HEK293 (cell line): ENCODE measurements around the gene PROKR2.

ENCODE experiments used
- CTCF ChIA-PET: fragments of 350-600 bp; formaldehyde crosslinking; extraction: SDS; loops from one replicate; lab custom pipeline; 2021; ENCODE audit warnings: antibody characterized with exemption; lab: Yijun Ruan, JAX
- POLR2A ChIA-PET: fragments of 300-600 bp; formaldehyde crosslinking; extraction: SDS; loops from one replicate; lab custom pipeline; 2020; ENCODE audit warnings: antibody characterized with exemption, inconsistent platforms; lab: Yijun Ruan, JAX
- H3K27ac ChIP-seq: fragments of 200-500 bp; sonication (Bioruptor generic); 2 replicates; pipeline ENCODE4 v1.5.1; 2014; ENCODE audit warnings: low read depth, low read length, control low read depth, inconsistent platforms; ENCODE audit errors: extremely low read depth
- H3K36me3 ChIP-seq, 2 experiments: fragments of 200-500 bp in 1 of 2; sonication (Bioruptor generic) in 1 of 2; 1 replicate in 1 of 2; 2 replicates in 1 of 2; pipeline ENCODE4 v1.5.1; 2014 to 2017; ENCODE audit warnings: inconsistent platforms in 2 of 2, low read length in 2 of 2; ENCODE audit not compliant: control insufficient read depth in 2 of 2, insufficient read depth in 1 of 2
- H3K4me1 ChIP-seq: fragments of 200-500 bp; sonication (Bioruptor generic); 2 replicates; pipeline ENCODE4 v1.5.1; 2014; ENCODE audit warnings: mild to moderate bottlenecking, low read length, inconsistent platforms; ENCODE audit not compliant: control insufficient read depth, insufficient read depth
- H3K4me3 ChIP-seq: 2 replicates; pipeline ENCODE4 v1.5.1; 2011; ENCODE audit warnings: low read depth, mild to moderate bottlenecking, control low read depth, low read length, moderate library complexity
- H3K9me3 ChIP-seq: fragments of 200-500 bp; sonication (Bioruptor generic); 2 replicates; pipeline ENCODE4 v1.5.1; 2014; ENCODE audit warnings: low read depth, low read length, inconsistent platforms; ENCODE audit not compliant: control insufficient read depth, insufficient read depth
- ELK4 ChIP-seq: IDR thresholded peaks from 2 replicates; pipeline ENCODE4 v1.6.1; 2011; ENCODE audit warnings: mild to moderate bottlenecking, low read depth, low read length, borderline replicate concordance
- KLF16 ChIP-seq: fragments of 450-650 bp; formaldehyde crosslinking; IDR thresholded peaks from 2 replicates; pipeline ENCODE4 v1.5.1; 2017; ENCODE audit warnings: missing biosample characterization, missing genetic modification characterization
- SP3 ChIP-seq: fragments of 450-650 bp; formaldehyde crosslinking; IDR thresholded peaks from 2 replicates; pipeline ENCODE4 v1.5.1; 2016; ENCODE audit warnings: missing biosample characterization, missing genetic modification characterization
- WT1 ChIP-seq: fragments of 450-650 bp; formaldehyde crosslinking; IDR thresholded peaks from 2 replicates; pipeline ENCODE4 v1.5.1; 2016; ENCODE audit warnings: missing biosample characterization, missing genetic modification characterization
- ZBTB11 ChIP-seq: fragments of 450-650 bp; formaldehyde crosslinking; conservative IDR thresholded peaks from 2 replicates; pipeline ENCODE4 v1.5.1; 2016; ENCODE audit warnings: low read depth, missing biosample characterization, missing genetic modification characterization
- ZNF18 ChIP-seq: fragments of 450-650 bp; formaldehyde crosslinking; IDR thresholded peaks from 2 replicates; pipeline ENCODE4 v1.5.1; 2016; ENCODE audit warnings: missing biosample characterization, missing genetic modification characterization
- ZNF184 ChIP-seq: fragments of 450-650 bp; IDR thresholded peaks from 2 replicates; pipeline ENCODE4 v1.5.1; 2018; ENCODE audit warnings: missing biosample characterization, mild to moderate bottlenecking, missing genetic modification characterization
- ZNF248 ChIP-seq: fragments of 450-650 bp; formaldehyde crosslinking; IDR thresholded peaks from 2 replicates; pipeline ENCODE4 v1.5.1; 2017; ENCODE audit warnings: missing biosample characterization, missing genetic modification characterization
- ZNF302 ChIP-seq: fragments of 450-650 bp; formaldehyde crosslinking; IDR thresholded peaks from 2 replicates; pipeline ENCODE4 v1.5.1; 2016; ENCODE audit warnings: missing biosample characterization, missing genetic modification characterization, low read depth
- ZNF423 ChIP-seq: fragments of 450-650 bp; formaldehyde crosslinking; IDR thresholded peaks from 2 replicates; pipeline ENCODE4 v1.5.1; 2016; ENCODE audit warnings: missing biosample characterization, missing genetic modification characterization
- ZNF433 ChIP-seq: fragments of 450-650 bp; formaldehyde crosslinking; IDR thresholded peaks from 2 replicates; pipeline ENCODE4 v1.5.1; 2016; ENCODE audit warnings: missing biosample characterization, missing genetic modification characterization, low read depth
- ZNF518A ChIP-seq: fragments of 450-650 bp; formaldehyde crosslinking; conservative IDR thresholded peaks from 2 replicates; pipeline ENCODE4 v1.5.1; 2016; ENCODE audit warnings: low read depth, missing biosample characterization, missing genetic modification characterization
- ZNF654 ChIP-seq: fragments of 450-650 bp; formaldehyde crosslinking; IDR thresholded peaks from 2 replicates; pipeline ENCODE4 v1.5.1; 2016; ENCODE audit warnings: low read depth, missing biosample characterization, missing genetic modification characterization
- ZNF701 ChIP-seq: fragments of 450-650 bp; formaldehyde crosslinking; IDR thresholded peaks from 2 replicates; pipeline ENCODE4 v1.5.1; 2016; ENCODE audit warnings: missing biosample characterization, missing genetic modification characterization
- ZNF707 ChIP-seq: fragments of 450-650 bp; formaldehyde crosslinking; IDR thresholded peaks from 2 replicates; pipeline ENCODE4 v1.5.1; 2016; ENCODE audit warnings: missing biosample characterization, missing genetic modification characterization
- ZNF768 ChIP-seq: fragments of 450-650 bp; formaldehyde crosslinking; IDR thresholded peaks from 2 replicates; pipeline ENCODE4 v1.5.1; 2018; ENCODE audit warnings: missing biosample characterization, mild to moderate bottlenecking, missing genetic modification characterization
- ZNF776 ChIP-seq: fragments of 450-650 bp; formaldehyde crosslinking; IDR thresholded peaks from 2 replicates; pipeline ENCODE4 v1.5.0; 2017; ENCODE audit warnings: missing biosample characterization, missing genetic modification characterization, borderline replicate concordance

PROKR2 gene

GRCh38 chr20:5362771-5363170 lies 46.0 kb upstream of the PROKR2 start:
- POLR2A ChIA-PET = no interaction called here
- no peak overlapping the region for H3K27ac ChIP-seq
- TF ChIP-seq ZNF18 (tag by site-specific recombination) = no peak
- TF ChIP-seq ELK4 = no peak
- no peak for TF ChIP-seq ZNF302 (tag by site-specific recombination)
- no peak for TF ChIP-seq WT1 (tag by site-specific recombination)
- no peak for TF ChIP-seq ZBTB11 (tag by site-specific recombination)
- no peak for TF ChIP-seq ZNF518A (tag by site-specific recombination)
- no peak for TF ChIP-seq ZNF701 (tag by site-specific recombination)
- TF ChIP-seq, all 188 proteins: peak for 0
- H3K4me3 ChIP-seq = no peak overlapping the region
- CTCF ChIA-PET = no interaction called here
- H3K4me1 ChIP-seq = no peaks in the 10 kb centered on the region
- H3K9me3 ChIP-seq = no peaks in the 10 kb centered on the region
- no peaks in the 10 kb centered on the region for H3K36me3 ChIP-seq

- no peaks in the 10 kb centered on the region for H3K9me3 ChIP-seq
- H3K36me3 ChIP-seq = no peaks in the 10 kb centered on the region
- H3K4me1 ChIP-seq = no peaks in the 10 kb centered on the region
- ChIA-PET CTCF (interaction anchor here (0.7 kb wide), 1 partner anchor 38 kb away, joined by 4 read pairs; no protein-coding TSS in a partner anchor), POLR2A (no interaction called here)
- no peak overlapping the region for H3K4me3 ChIP-seq
- TF ChIP-seq ZNF433 (no peak), ZNF423 (no peak), ZNF776 (tag by site-specific recombination) (no peak), ZNF184 (tag by site-specific recombination) (no peak), ZNF248 (tag by site-specific recombination) (no peak), SP3 (tag by site-specific recombination) (no peak), ZNF768 (tag by site-specific recombination) (no peak), KLF16 (tag by site-specific recombination) (no peak), ZNF654 (tag by site-specific recombination) (no peak), ELK4 (no peak), ZNF707 (tag by site-specific recombination) (no peak)
- no peak overlapping the region for H3K27ac ChIP-seq
Measured at GRCh38 chr20:5361176-5361575, 44.4 kb upstream of the PROKR2 start.
